Thyroid gland (tissue), 4 donors: ENCODE results near the gene C1R. TPM values are rescaled to one million over a fixed set of nuclear protein-coding genes. Genes with fewer than 3 reads are reported as not detected.

Source experiments
- DNase-seq, 2 donors: peaks; one replicate each; pipeline ENCODE4 v3.0.0-alpha.2; 2019
- H3K27ac ChIP-seq, 3 donors: fragments of 200-600 bp; sonication (generic); 1 replicate in 2 of 3; 2 replicates in 1 of 3; pipeline ENCODE4 v1.5.1; 2016 to 2019; ENCODE audit warnings: mild to moderate bottlenecking in 1 of 3, moderate library complexity in 1 of 3
- H3K27me3 ChIP-seq: fragments of 200-600 bp; sonication (generic); one replicate; pipeline ENCODE4 v1.5.1; 2019
- H3K36me3 ChIP-seq, 2 donors: fragments of 200-600 bp; sonication (generic); one replicate each; pipeline ENCODE4 v1.5.1; 2016 to 2019
- H3K4me1 ChIP-seq, 2 donors: fragments of 200-600 bp; sonication (generic); one replicate each; pipeline ENCODE4 v1.5.1; 2017 to 2019
- H3K4me3 ChIP-seq, 3 donors: fragments of 200-600 bp; sonication (generic); replicated peaks in 1 of 3; 1 replicate in 2 of 3; 2 replicates in 1 of 3; pipeline ENCODE4 v1.5.1; 2016; ENCODE audit warnings: mild to moderate bottlenecking in 1 of 3
- H3K9me3 ChIP-seq: fragments of 200-600 bp; sonication (generic); one replicate; pipeline ENCODE4 v1.5.1; 2017
- POLR2A ChIP-seq, 2 donors: fragments of 450-650 bp; IDR thresholded peaks; one replicate each; pipeline ENCODE4 v1.6.1; 2017; ENCODE audit warnings: antibody characterized with exemption in 2 of 2, mild to moderate bottlenecking in 2 of 2, moderate library complexity in 1 of 2
- WGBS, 2 donors: methylation state at CpG; one replicate each; pipeline ENCODE4 v1.1.5; 2017; 5-methylcytosine and 5-hydroxymethylcytosine counted together
- intact Hi-C: fragments of 100-400 bp; cut with DNase I; formaldehyde crosslinking; loops from one replicate; pipeline ENCODE4 v1.15.1; 2023
- total RNA-seq, 4 donors: library from RNA; depleted of rRNA; stranded (reverse); fragments of >200 nt; gene quantifications; one replicate each; pipeline ENCODE4 v1.2.3, GENCODE V29; 2016
- TF ChIP-seq, protein P1 (sequence below), 6 experiments: fragments of 200-600 bp in 3 of 6; fragments of 450-650 bp in 3 of 6; sonication (generic) in 3 of 6; IDR thresholded peaks; one replicate each; pipeline ENCODE4 v1.5.1; 2016 to 2019; ENCODE audit warnings: antibody characterized with exemption in 6 of 6, mild to moderate bottlenecking in 2 of 6, inconsistent platforms in 1 of 6, moderate library complexity in 1 of 6

The C1R gene
- total RNA-seq, 4 donors from 2014 or later, result 132 to 545 (median 312) TPM

DNA sequence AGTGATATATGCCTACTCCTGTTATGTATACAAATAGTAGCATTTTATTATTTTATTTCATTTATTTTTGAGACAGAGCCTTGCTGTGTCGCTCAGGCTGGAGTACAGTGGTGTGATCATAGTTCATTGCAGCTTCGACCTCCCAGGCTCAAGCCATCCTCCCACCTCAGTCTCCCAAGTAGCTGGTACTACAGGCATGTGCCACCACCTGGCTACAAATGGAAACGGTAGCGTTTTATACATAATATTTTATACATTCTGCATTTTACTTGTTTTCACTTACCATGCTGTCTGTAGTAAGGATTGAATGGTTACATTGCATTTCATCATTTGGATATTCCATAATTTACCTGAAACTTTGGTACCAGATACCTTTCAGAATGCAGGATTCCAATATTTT lies 14.1 kb downstream of the C1R start:
- Histone ChIP-seq H3K27me3 (no peaks in the 10 kb centered on the region), H3K27ac (no peak overlapping the region), H3K4me3 (no peak overlapping the region), H3K36me3 (no peaks in the 10 kb centered on the region), H3K9me3 (no peaks in the 10 kb centered on the region), H3K4me1 (peaks cover 13 to 26% of the 10 kb centered on the region in 2 donors)
- 77 to 78% methylated on average over 4 of the region's 4 CpGs for WGBS, 2 donors
- no peak for TF ChIP-seq POLR2A (IDR thresholded peaks at IDR 0.05)
- TF ChIP-seq, protein P1, sequence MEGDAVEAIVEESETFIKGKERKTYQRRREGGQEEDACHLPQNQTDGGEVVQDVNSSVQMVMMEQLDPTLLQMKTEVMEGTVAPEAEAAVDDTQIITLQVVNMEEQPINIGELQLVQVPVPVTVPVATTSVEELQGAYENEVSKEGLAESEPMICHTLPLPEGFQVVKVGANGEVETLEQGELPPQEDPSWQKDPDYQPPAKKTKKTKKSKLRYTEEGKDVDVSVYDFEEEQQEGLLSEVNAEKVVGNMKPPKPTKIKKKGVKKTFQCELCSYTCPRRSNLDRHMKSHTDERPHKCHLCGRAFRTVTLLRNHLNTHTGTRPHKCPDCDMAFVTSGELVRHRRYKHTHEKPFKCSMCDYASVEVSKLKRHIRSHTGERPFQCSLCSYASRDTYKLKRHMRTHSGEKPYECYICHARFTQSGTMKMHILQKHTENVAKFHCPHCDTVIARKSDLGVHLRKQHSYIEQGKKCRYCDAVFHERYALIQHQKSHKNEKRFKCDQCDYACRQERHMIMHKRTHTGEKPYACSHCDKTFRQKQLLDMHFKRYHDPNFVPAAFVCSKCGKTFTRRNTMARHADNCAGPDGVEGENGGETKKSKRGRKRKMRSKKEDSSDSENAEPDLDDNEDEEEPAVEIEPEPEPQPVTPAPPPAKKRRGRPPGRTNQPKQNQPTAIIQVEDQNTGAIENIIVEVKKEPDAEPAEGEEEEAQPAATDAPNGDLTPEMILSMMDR (IDR thresholded peaks at IDR 0.05), result no peak
- intact Hi-C loops, result no loop called here
- no peak for DNase-seq

DNA sequence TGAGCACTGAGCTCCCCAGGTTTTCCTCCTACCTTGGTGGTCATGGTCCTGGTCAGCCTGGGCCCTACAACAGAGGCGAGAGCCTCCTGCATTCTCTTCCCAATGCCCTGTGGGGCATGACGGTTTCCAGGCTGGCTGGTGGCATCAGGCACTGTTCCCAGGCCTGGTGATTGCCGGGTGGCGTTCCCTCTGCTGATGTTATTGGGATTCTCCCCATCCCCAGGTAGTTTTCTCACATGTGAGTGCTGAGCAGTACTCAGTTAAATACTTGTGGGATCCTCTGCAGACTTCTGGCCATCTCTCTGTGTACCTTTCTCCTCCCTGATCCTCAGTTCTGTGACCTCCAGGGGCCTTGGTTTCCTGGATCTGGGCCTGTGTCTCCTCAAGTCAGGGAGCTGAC lies 15.8 kb downstream of the C1R start:
- no peak for DNase-seq
- TF ChIP-seq POLR2A (IDR thresholded peaks at IDR 0.05), result no peak
- TF ChIP-seq, protein P1 (IDR thresholded peaks at IDR 0.05), result no peak
- Histone ChIP-seq H3K9me3 (no peaks in the 10 kb centered on the region), H3K4me3 (no peak overlapping the region), H3K36me3 (no peaks in the 10 kb centered on the region), H3K27me3 (no peaks in the 10 kb centered on the region), H3K27ac (no peak overlapping the region), H3K4me1 (peaks cover 13 to 26% of the 10 kb centered on the region in 2 donors)
- intact Hi-C loops, result no loop called here
- 95% methylated on average over 4 of the region's 4 CpGs for WGBS, 2 donors

DNA sequence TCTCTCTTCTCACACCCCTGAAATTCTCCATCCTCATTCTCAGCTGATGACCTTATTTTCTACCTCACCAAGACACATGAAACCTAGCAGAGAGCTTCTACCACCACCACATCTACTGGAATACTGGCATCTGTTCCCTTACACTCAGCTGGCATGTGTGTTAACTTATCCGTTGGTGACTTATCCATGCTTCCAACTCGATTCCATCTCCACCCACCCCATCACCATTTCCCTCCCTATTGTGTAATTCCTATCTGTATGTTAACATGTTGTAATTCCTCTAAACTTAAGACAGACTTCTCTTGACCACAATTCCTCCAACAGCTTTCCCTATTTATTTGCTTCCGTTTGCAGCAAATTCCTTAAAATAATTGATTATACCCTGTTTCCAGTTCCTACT lies 16.3 kb downstream of the C1R start:
- H3K9me3 ChIP-seq, result no peaks in the 10 kb centered on the region
- TF ChIP-seq, protein P1 (IDR thresholded peaks at IDR 0.05), result no peak
- no peak for TF ChIP-seq POLR2A (IDR thresholded peaks at IDR 0.05)
- no peak for DNase-seq
- intact Hi-C loops, result no loop called here
- peaks cover 13 to 24% of the 10 kb centered on the region in 2 donors for H3K4me1 ChIP-seq
- H3K4me3 ChIP-seq, result no peak overlapping the region
- H3K27ac ChIP-seq, result no peak overlapping the region
- WGBS, 2 donors, result 85 to 86% methylated on average over 3 of the region's 3 CpGs
- H3K27me3 ChIP-seq, result no peaks in the 10 kb centered on the region
- no peaks in the 10 kb centered on the region for H3K36me3 ChIP-seq

DNA sequence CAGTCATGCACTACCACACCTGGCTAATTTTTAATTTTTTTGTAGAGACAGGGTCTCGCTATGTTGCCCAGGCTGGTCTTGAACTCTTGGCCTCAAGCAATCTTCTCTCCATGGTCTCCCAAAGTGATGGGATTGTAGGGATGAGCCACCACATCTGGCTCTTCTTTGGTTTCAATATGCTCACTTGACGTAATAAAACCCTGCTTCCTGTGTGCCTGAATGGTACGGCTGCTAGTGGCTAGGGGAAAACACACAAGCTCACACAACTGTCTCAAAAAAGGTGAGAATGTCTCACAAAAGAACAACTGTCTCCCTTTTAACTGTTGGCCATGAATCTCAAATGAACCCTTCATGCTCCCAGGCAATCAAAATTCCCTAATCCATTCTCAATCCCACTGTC lies 16.7 kb downstream of the C1R start:
- Histone ChIP-seq H3K9me3 (no peaks in the 10 kb centered on the region), H3K4me3 (no peak overlapping the region), H3K4me1 (peaks cover 13 to 20% of the 10 kb centered on the region in 2 donors), H3K27me3 (no peaks in the 10 kb centered on the region), H3K27ac (no peak overlapping the region), H3K36me3 (no peaks in the 10 kb centered on the region)
- no peak for DNase-seq
- WGBS, 2 donors, result 62 to 89% methylated on average over 3 of the region's 3 CpGs
- TF ChIP-seq, protein P1 (IDR thresholded peaks at IDR 0.05), result no peak
- no peak for TF ChIP-seq POLR2A (IDR thresholded peaks at IDR 0.05)
- intact Hi-C loops, result no loop called here

DNA sequence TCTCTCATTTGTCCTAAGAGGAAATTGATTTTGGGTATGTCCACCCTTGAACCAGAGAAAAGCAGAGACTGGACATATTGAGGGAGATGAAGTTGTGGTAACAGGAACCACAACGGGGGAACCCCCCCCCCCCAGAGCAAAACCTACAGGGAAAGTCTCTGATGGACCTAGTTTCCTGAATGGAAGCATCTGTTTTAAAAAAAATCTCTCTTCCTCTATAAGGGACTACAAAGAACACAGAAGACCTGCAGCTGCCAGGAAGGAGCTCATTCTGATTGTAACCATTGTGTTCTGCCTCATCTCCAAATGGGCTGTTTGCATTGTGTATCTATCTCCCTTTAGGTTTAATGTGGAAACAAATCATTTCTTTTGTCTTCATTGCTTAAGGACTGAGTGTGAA lies 18.3 kb downstream of the C1R start:
- TF ChIP-seq, protein P1 (IDR thresholded peaks at IDR 0.05), result no peak
- TF ChIP-seq POLR2A (IDR thresholded peaks at IDR 0.05), result no peak
- Histone ChIP-seq H3K27ac (no peak overlapping the region), H3K9me3 (no peaks in the 10 kb centered on the region), H3K4me1 (peaks cover 2 to 6% of the 10 kb centered on the region in 2 donors), H3K36me3 (no peaks in the 10 kb centered on the region), H3K4me3 (no peak overlapping the region), H3K27me3 (no peaks in the 10 kb centered on the region)
- WGBS, 2 donors, result 64 to 70% methylated on average over 1 of the region's 1 CpG
- intact Hi-C loops, result no loop called here
- DNase-seq, result no peak
